KG1 (cell line): ENCODE results near the gene DXO.

Source experiments
- DNase-seq: peaks from one replicate; lab custom pipeline; 2025; lab: John Stamatoyannopoulos, UW

The DXO gene

GRCh38 chr6:31928672-31928939 lies 43.3 kb downstream of the DXO start:
- DNase-seq: no peak

DNA sequence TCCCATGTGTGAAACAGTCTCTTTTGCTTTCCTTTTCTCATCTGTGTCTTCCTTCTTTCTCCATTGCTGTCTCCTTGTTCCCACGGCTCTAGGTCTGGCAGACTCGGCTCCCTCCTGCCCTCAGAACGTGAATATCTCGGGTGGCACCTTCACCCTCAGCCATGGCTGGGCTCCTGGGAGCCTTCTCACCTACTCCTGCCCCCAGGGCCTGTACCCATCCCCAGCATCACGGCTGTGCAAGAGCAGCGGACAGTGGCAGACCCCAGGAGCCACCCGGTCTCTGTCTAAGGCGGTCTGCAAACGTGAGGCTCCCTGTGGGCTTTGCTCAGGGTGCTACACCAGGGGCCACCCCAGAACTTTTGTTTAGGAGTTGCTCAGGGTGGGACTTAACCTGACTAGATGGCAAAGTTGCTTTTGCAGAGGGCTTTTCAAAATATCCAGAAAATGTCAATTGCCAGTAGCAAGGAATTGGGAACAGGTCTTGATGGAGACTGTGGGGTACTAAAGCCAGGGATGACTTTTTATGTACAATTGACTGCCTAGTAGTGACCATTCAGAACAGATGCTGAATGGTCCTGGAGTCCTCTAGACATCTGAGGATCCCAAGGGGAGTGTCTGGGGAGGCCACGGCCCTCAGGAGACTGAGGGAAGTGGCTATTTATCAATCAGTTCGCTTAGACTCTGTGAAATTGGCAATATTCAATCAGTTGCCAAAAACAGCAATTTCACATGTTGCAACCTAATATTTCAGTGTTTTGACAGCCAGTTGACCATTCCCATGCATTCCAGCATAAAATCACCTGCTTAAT lies 43.9 kb downstream of the DXO start:
- no peak for DNase-seq

DNA sequence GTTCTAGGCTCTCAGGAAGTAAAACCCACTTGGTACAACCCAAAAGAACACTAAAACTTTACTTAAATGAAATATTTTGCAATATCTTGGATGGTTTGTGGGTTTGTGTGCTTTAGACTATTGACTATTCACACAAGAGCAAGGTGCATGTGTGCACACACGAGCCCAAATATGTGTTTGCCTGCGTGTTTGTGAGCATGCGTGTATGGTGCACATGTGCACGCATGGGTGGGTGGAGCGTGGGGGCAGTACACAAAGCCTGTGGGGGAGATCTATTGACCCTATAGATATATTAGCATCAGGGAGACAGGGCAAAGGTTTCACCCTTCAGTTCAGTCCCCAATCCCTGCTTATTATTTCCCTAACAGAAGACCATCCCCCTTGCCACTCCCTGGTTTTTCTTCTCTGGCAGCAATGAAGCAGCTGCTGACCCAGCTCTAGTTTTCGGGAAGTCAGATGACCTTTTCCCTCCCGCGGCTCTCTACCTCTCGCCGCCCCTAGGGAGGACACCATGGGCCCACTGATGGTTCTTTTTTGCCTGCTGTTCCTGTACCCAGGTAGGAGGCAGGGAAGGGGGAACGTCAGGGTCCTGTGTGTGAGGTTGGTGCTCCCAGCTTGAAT lies 44.6 kb downstream of the DXO start, which contains the start of gene C2:
C2 (plus strand) TSS at position 476 of the 621 bp plus-strand sequence; CDS start at position 512, 36 bp downstream.
- no peak for DNase-seq

DNA sequence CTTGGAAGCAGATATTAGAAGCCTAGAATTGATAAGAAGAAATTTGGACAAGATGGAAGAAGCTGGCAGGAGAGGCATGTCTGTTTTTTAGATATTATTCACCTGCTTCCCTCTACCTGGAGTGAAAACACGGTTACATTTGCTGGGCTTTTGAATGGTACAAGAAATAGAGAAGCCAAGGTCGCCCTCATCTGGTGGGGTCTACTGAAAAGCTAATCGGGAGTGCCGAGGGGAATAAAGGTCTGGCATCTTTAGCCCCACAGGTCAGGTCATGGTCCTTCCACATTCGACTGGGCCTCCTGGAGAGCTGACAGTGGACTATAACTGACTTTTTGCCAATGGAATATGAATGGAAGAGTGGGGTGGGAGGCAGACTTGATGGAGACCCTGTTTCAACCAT lies 49.0 kb downstream of the DXO start:
- no peak for DNase-seq

DNA sequence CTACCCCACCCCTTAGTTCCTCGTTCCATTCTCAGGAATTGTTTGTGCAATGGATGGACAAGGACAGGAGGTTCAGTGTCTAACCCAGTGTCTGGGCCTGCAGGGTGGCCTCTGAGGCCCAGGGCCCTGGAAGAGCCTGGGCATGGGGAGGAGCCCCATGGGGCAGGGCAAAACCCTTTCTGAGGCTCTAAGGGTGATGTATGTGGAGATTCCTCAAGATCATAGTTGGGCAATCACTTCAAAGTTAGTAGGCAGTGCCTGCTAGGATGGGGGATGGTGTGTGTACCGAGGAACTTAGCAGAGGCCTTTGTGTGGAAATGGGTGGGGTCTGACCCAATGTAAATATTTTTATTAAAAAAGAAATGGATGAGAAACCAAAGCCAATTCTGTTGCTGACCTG lies 51.1 kb downstream of the DXO start:
- DNase-seq: no peak
